ENCODE data around the gene HSPA1A. TPM values are rescaled to one million over a fixed set of nuclear protein-coding genes. Genes with fewer than 3 reads are reported as not detected.
A peak's percentile ranks its signal among the peaks of the same experiment; 100 is the strongest.
"Not testable (repeated sequence)": the region's sequence is repeated elsewhere in the genome, so short reads cannot be mapped to it uniquely, and the experiment has no call there.

HSPA1A gene
- total RNA-seq, 1 donor from 2014 or later, result 56.6 TPM

DNA sequence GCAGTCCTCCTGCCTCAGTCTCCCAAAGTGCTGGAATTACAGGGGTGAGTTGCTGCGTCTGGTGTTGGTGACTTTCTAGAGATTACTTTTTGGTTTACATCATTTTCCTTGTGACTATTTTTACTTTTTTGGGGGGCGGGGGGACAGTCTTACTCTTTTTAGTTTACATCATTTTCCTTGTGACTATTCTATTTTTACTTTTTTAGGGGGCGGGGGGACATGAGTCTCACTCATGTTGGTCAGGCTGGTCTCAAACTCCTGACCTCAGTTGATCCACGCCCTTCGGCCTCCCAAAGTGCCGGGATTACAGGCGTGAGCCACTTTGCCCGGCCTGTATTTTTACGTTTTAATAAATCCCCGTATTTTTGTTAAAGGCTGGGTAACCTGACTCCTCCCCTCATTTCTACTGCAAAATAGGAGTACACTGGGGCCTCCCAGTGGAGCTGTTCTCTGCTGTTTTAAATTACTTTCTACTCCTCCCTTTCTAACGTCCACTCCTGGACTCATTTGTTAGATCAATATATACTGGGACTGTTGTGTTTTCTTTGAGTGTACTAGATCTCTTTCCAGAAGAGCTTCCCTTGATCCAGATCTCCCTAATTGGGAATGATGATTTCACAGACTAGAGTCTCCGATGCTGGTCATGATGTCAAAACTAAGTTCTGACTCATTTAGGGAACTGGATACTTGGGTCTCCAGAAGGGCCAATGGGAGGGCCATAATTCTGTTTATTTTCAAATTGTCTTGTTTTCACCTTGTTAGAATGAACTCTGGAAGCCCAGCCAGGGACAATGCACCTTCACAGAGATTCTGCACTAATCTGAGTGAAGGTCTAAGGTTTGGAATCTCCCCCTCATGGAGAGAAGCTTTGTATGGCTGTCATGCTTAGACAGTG lies 21.4 kb downstream of the HSPA1A start:
- ATAC-seq, result no peak

DNA sequence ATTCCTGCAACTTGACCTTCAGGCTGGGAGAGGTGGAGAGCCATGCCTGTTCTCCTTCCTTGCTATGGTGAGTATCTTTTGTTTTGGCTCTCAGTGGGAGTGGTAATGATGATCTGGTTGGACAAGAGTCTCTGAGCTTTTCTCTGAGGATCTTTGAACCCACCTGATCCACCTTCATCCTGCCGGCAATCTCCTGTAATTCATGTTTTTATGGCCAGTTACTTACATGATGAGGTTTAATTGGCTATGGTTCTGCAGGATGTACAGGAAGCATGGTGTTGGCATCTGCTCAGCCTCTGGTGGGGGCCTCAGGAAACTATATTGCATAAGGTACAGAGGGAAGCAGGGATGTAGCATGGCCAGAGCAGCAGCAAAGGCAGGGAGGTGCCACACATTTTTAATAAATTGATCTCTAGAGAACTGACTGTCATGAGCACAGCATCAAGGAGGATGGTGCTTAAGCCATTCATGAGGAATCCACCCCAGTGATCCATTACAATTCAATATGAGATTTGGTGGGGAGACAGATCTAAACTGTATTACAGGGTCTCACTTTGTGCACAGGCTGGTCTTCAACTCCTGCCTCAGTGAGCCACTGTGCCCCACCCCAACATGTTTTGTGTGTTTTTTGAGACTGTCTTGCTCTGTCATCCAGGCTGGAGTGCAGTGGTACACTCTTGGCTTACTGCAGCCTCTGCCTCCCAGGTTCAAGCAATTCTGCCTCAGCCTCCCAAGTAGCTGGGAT lies 22.2 kb downstream of the HSPA1A start:
- no peak for ATAC-seq

DNA sequence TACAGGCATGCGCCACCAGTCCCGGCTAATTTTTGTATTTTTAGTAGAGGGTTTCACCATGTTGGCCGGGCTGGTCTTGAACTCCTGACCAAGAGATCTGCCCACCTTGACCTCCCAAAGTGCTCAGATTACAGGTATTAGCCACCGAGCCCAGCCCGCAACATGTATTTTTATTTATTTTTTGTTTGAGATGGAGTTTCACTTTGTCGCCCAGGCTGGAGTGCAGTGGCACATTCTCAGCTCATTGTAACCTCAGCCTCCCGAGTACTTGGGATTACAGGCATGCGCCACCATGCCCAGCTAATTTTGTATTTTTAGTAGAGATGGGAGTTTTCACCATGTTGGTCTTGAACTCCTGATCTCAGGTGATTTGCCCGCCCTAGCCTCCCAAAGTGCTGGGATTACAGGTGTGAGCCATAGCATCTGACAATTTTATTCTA lies 22.8 kb downstream of the HSPA1A start:
- not testable (repeated sequence) for ATAC-seq

DNA sequence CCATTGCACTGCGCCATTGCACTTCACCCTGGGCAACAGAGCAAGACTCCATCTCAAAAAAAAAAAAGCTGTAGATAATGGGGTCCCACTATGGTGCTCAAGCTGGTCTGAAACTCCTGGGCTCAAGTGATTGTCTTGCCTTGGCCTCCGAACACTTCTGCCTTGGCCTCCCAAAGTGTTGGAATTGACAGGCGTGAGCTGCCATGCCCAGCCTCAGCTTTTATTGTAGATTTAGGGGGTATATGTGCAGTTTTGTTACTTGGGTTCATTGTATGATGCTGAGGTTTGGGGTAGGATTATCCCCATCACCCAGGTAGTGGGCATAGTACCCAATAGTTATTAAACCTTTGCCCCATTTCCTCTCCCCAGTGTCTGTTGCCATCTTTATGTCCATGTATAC lies 23.6 kb downstream of the HSPA1A start:
- no peak for ATAC-seq

DNA sequence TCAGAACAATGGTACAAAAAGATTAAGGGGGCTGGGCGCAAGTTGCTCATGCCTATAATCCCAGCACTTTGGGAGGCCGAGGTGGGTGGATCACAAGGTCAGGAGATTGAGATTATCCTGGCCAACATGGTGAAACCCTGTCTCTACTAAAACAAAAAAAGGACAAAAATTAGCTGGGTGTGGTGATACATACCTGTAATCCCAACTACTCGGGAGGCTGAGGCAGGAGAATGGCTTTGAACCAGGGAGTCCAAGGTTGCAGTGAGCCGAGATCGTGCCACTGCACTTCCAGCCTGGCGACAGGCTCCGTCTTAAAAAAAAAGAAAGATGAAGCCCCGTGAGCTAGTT lies 24.4 kb downstream of the HSPA1A start:
- not testable (repeated sequence) for ATAC-seq

DNA sequence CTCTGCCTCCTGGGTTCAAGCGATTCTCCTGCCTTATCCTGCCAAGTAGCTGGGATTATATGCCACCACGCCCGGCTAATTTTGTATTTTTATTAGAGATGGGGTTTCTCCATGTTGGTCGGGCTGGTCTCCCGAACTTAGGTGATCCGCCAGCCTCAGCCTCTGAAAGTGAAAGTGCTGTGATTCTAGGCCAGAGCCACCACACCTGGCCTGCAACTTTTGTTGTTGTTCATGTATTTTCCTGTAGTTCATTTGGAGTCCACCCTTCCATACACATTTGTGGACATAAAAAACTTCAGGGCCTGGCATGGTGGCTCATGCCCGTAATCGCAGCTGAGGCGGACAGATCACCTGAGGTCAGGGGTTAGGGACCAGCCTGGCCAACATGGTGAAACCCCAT lies 26.7 kb downstream of the HSPA1A start:
- no peak for ATAC-seq

DNA sequence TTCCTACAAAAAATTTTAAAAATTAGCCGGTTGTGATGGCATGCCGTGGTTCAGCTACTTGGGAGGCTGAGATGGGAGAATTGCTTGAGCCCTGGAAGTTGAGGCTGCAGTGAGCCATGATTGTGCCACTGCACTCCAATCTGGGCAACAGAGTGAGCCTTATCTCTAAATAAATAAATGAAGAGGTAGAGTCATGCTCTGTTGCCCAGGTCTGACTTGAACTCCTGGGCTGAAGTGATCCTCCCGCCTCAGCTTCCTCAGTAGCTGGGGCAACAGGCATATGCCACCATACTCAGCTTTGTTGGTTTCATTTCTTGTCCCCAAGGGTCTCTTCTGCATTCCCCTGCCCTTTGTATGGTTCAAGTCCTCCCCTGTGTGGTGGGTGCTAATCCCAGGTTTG lies 29.2 kb downstream of the HSPA1A start:
- no peak for ATAC-seq

DNA sequence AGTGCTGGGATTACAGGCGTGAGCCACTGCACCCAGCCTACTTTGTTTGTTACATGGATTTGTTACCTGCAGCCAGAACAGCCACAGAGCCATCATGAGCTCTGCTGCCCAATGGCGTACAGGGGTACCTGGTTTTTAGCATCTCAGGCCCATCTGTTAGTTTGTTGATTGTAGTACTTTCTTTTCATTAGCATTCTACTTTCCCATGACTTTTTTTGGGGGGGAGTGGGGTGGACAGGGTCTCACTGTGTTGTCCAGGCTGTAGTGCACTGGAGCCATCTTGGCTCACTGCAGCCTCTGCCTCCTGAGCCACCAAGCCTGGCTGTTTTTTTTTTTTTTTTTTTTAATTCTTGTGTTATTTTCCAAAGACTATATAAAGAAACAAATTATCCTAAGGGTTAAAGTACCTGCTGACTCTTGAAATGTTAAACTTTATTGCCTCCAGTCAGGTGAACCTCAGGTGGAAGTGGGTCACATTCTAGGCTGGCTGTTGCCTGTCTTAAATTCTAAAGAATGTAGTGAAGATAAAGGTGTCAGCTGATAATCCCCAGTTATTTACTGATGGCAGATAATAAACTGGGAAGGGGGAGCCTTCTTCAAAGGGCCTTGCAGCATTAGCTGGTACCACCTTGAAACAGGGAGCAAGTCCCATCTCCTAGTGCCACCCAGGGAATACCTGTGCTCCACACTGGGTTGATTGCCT lies 32.1 kb downstream of the HSPA1A start:
- ATAC-seq, result no peak

DNA sequence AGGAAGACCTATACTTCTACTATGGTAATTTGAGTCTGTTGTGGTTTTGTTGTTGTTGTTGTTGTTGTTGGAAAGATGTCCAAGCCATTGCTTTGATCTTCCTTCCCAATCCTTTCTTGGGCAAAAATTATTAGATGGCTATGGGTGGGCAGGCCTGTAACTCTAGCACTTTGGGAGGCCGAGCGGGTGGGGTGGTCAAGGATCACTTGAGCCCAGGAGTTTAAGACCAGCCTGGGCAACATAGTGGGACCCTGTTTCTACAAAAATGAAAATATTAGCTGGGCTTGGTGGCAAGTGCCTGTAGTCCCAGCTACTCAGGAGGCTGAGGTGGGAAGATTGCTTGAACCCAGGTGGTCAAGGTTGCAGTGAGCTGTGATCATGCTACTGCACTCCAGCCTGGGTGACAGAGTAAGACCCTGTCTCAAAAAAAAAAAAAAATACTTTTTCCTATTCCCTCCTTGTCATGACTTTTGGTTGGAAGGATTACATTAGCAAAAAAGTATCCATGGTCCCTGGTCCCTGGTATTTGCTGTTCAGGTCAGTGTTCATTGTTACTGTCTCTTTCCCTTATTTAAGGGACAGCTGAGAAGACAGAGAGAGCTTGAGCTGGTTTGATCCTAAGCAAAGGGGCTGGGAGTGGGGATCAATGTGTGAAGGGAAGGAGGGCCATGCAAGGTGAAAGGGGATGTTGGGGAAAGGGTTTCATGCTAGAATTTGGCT lies 35.6 kb downstream of the HSPA1A start:
- no peak for ATAC-seq

DNA sequence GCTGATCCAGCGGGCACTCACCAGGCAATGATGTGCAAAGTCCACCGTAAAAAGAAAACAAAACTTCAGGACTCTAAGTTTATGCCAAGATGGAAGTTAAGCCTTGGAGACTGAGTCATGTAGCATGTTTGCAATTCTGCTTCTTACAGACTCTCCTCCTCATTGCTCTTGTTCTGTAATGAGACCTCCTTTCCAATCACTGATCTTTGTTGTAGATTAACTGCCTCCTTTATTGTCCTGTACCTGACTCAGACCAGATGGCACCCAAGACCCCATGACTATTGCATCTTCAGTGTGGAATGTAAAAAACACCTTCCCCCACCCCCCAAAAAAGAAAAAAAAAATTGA lies 36.1 kb downstream of the HSPA1A start:
- no peak for ATAC-seq

DNA sequence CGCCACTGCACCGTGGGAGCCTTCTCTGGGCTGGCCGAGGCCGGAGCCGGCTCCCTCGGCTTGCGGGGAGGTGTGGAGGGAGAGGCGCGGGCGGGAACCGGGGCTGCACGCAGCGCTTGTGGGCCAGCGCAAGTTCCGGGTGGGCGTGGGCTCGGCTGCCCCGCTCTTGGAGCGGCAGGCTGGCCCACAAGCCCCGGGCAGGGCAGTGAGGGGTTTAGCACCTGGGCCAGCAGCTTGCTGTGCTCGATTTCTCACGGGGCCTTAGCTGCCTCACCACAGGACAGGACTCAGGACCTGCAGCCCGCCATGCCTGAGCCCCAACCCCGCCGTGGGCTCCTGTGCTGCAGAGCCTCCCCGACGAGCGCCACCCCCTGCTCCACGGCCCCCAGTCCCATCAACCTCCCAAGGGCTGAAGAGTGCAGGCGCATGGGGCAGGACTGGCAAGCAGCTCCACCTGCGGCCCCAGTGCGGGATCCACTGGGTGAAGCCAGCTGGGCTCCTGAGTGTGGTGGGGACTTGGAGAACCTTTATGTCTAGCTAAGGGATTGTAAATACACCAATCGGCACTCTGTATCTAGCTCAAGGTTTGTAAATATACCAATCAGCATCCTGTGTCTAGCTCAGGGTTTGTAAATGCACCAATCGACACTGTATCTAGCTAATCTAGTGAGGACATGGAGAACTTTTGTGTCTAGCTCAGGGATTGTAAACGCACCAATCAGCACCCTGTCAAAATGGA lies 36.8 kb downstream of the HSPA1A start:
- peak; percentile 24 for ATAC-seq

DNA sequence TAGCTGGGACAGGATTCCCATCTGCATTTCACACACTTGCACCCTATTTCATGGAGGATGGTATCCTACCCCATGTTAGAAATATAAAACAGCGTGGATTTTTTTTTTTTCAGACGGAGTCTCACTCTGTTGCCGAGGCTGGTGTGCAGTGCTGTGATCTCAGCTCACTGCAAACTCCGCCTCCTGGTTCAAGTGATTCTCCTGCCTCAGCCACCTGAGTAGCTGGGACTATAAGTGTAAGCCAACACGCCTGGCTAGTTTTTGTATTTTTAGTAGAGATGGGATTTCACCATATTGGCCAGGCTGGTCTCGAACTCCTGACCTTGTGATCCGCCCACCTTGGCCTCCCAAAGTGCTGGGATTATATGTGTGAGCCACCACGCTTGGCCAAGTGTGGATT lies 42.4 kb downstream of the HSPA1A start:
- ATAC-seq, result not testable (repeated sequence)

DNA sequence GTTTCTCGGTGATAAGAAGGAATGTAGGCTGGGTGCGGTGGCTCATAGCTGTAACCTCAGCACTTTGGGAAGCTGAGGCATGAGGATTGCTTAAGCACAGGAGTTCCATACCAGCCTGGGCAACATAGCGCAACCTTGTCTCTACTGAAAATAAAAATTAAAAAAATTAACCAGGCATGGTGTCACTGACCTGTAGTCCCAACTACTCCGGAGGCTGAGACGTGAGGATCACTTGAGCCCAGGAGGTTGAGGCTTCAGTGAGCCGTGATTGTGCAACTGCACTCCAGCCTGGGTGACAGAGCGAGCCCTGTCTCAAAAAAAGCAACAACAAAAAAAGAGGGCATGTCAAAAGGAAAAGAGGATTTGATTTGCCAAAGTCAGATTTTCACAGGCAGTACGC lies 43.4 kb downstream of the HSPA1A start:
- no peak for ATAC-seq

DNA sequence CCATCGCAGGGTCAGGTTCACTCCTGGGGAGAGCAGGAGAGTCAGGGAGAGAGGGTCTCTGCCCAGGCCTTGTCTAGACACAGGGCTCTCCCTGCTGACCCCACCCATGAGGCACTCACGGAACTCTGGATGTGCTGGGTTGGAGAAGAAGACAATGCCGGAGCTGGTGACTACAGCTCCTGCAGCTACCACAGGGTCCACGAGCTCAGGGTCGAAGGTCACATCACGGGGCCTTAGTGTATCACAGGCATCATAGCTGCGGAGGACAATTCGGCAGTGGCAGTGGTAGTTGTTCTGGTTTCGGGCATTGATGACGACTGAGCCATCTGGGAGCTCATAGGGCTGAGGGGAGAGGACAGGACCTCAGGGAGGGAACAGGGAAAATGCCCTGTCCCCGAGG lies 44.6 kb downstream of the HSPA1A start:
- no peak for ATAC-seq

DNA sequence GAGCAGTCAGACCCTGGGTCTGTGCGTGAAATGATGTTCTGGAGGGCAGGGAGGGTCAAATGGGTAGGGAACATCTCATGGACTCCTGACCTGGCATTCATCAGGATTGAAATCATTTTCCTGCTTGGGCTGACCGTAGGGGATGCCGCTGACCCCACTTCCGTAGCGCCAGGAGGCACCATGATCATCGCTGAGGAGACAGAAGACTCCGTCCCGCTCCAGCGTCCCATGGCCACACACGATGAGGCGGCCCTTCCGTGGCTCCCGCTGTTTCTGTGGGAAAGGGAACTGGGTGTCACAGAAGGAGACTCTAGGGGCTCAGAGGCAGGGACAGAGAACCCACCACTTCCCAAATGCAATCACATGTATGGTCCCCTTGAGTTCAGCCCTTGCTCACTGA lies 45.0 kb downstream of the HSPA1A start:
- no peak for ATAC-seq

DNA sequence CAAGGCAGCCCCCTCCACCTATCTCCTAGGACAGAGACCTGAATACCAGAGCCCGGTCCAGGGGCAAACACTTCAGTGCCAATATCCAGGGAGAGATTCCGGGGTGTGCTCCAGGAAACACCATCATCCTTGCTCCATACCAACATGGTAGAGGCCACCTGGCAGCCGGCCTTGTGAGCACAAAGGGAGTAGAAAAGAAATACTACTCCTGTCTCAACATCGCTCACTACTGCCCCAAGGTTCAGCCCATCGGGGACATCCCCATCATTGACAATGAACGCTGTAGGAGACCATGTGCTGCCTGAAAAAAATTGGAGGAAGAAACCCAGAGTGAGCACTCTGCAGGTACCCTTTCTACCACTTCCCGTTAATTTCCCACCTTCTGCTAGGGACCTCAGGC lies 45.8 kb downstream of the HSPA1A start:
- no peak for ATAC-seq

DNA sequence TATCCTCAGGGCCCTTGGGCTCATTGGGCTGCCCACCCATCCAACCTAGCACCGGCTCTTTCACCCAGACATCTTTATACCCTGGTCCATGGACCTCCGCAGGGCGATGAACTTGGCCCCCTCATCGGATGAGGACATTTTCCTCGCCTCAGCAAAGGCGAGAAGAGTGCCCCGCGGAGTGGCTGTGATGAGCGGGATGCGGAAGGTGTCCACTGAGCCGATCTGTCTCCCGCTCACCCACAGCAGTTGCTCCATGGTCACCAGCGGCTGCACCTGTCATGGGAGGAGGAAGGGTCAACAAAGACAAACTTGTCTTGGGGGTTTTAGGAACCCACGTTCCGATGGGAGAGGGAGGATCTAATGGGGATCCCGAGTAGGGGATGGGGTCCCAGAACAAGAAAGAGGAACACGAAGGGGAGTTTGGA lies 46.6 kb downstream of the HSPA1A start:
- ATAC-seq, result no peak

DNA sequence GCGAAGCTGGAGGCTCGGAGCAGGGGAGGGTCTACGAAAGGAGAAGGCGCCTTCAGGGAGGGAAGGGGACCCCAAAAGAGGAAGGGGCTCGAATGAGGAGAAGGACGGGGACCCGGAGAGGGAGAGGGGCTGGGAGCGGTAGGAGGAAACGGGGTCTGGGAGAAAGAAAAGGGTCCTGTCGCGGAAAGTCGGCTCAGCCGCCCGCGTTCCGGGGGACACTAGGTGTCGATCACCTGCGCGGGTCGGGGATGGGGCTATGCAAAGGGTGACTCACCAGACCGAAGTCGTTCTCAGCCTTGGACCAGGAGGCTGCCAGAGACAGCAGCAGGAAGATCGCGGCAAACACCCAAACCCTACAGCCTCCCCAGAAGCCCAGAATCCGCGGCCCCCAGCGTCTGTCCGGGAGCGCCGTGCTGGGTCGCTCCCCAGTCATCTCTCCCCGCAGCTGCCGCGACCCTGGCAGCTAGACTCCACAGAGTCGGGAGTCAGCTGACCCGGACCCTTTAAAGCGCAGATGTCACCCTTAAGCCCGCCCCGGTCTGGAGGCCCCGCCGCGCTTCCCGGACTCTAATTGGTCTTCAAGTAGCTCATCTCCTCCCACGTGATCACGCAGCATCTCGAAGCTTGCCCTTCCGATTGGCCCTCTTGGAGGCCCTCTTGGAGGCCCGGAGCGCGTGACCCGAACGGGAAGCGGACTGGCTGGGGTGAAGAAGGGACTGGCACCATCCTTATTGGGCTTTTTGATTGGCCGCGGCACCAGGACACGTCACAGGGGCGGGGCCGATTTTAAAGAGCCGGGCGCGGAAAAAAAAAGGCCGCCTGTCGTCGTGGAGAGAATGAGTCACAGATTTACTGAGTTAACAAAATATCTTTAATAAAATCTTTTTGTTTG lies 47.2 kb downstream of the HSPA1A start, which contains the start of gene NEU1:
Gene NEU1, minus strand, starts transcription at position 478 of the 892 bp plus-strand sequence. Its CDS starts 45 bp downstream, at position 433.
- peak; percentile 97 for ATAC-seq

DNA sequence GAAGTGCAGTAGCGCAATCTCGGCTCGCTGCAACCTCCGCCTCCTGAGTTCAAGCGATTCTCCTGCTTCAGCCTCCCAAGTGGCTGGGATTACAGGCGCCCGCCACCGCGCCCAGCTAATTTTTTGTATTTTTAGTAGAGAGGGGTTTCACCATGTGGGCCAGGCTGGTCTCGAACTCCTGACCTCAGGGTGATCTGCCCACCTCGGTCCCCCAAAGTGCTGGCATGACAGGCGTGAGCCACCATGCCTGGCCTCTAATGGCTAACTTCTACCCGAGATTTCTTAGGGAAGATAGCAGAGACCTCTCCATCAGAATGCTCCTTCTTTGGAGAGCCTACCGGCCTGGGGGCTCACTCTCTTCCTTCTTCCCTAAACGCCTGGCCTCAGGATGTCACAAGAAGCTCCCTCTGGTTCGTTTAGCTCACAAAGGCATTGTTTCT lies 48.8 kb downstream of the HSPA1A start:
- not testable (repeated sequence) for ATAC-seq

DNA sequence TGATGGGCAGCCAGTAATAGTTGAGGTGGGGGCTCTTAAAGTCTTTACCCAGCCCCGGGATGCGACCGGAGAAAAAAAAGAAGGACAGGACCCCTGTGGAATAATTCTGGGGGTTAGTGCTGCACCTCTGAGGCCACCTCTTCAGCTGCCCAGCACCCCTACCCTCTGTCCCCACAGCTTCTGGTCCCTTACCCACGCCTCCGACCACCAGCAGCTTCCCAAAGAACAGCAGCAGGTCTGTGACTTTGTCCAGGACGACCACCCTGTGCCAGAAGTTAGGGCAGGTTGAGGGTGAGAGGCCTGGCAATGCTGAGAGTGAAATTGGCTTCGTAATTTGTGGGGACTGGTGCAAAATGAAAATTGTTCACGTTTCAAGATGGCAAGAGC lies 49.5 kb downstream of the HSPA1A start:
- no peak for ATAC-seq

Data from esophagus mucosa (tissue), 1 donor.